HL-60 (cell line): ENCODE measurements around the gene MED9.

Experiments used
- GABPA ChIP-seq: IDR thresholded peaks from 2 replicates; pipeline ENCODE4 v1.6.1; 2012; ENCODE audit warnings: low read depth
- POLR2AphosphoS5 ChIP-seq: IDR thresholded peaks from 2 replicates; pipeline ENCODE4 v1.6.1; 2012; ENCODE audit warnings: low read depth
- TF ChIP-seq, protein P1 (sequence below): IDR thresholded peaks from one replicate; pipeline ENCODE4 v1.5.1; 2011; ENCODE audit warnings: low read length, control low read depth, inconsistent platforms; ENCODE audit not compliant: insufficient read depth

DNA sequence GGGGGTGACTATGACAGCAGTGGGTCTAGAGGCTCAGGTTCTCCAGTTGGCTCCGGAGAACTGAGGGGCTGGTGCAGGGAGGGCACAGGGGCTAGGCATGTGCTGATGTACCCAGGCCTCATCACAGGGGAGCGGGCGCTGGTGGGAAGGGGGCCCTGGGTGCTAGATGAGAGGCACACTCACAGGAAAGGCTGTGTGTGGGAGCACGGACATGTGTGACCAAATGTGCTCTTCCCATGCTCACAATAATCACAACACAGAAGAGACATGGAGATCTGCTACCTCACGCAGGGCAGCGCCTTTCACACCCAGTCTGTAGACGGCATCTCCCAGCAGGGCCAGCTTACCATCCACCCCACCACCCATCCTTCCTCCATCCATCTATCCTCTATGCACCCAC lies 36.8 kb downstream of the MED9 start:
- TF ChIP-seq, protein P1, sequence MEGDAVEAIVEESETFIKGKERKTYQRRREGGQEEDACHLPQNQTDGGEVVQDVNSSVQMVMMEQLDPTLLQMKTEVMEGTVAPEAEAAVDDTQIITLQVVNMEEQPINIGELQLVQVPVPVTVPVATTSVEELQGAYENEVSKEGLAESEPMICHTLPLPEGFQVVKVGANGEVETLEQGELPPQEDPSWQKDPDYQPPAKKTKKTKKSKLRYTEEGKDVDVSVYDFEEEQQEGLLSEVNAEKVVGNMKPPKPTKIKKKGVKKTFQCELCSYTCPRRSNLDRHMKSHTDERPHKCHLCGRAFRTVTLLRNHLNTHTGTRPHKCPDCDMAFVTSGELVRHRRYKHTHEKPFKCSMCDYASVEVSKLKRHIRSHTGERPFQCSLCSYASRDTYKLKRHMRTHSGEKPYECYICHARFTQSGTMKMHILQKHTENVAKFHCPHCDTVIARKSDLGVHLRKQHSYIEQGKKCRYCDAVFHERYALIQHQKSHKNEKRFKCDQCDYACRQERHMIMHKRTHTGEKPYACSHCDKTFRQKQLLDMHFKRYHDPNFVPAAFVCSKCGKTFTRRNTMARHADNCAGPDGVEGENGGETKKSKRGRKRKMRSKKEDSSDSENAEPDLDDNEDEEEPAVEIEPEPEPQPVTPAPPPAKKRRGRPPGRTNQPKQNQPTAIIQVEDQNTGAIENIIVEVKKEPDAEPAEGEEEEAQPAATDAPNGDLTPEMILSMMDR = no peak
- no peak for TF ChIP-seq POLR2AphosphoS5
- no peak for TF ChIP-seq GABPA
